GM18520 (cell line): ENCODE measurements around the gene METAP1.
"Not testable (repeated sequence)": the region's sequence is repeated elsewhere in the genome, so short reads cannot be mapped to it uniquely, and the experiment has no call there.

Source experiments
- ATAC-seq: cut with Tn5 transposase; IDR thresholded peaks from one replicate; pipeline ENCODE4 v1.9.1; 2021; ENCODE audit not compliant: unreplicated experiment

METAP1 gene

DNA sequence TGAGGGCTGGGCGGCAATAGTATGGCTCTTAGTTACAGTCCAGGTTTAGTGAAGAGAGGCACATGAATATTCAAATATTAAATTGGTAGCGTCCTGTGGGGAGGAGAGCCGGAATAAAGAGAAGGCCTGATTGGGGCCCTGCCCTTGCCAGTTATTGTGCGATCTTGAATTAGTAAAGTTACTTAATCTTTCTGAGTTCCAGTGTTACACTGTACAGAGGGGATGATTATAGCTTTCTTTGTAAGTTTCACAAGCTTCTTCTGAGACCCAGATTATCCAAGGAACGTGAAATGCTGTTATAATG is 1.2 kb downstream of the METAP1 start:
- ATAC-seq: no peak

DNA sequence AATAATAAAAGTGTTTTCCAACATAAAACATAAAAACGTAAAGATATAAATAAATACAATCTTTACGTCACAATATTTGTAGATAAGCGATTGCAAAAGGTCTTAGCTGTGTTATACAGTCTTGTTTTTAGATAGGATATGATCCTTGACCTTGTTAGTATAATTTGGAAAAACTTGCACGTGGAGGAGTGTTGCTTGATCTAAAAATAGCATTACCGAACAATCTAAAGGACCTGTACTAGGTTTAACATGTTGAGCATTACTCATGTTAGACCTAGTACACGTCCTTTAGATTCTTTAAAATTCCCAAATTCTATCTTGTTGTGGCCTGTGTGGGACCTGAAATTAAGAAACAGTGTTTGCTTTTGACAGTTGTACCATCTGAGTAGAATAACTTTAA is 1.6 kb downstream of the METAP1 start:
- ATAC-seq: no peak

DNA sequence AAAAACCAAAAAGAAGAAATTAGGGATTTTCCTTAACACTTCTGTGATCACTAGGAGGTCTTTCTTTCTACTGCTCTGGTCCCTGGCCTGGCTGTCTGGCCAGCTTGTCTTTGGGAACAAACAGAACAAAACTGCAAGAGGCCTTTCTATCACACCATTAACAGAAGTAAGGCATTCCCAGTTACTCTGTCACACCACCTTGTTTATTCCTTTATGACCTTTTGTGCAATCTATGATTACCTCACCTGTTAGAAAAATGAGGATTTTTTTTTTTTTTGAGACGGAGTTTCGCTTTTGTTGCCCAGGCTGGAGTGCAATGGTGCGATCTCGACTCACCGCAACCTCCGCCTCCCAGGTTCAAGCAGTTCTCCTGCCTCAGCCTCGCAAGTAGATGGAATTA is 3.0 kb downstream of the METAP1 start:
- no peak for ATAC-seq

DNA sequence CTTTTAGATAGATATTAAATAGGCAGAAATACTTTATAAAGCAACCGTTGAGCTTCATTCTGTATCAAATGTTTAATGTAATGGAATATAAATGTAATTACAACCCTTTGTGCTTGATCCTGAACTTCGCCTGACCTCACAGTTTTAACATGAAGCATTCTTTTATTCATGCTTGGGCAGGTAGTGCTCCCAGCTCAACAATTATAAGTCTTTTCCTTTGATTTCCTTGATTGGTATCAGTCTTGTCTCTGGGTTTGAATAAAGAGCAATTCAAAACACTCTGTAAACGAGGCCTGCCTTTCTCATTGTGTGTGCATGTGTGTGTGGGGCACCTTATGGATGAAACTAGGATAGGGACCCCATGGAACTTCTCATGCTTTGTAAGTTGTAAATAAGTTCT is 6.8 kb downstream of the METAP1 start:
- no peak for ATAC-seq

DNA sequence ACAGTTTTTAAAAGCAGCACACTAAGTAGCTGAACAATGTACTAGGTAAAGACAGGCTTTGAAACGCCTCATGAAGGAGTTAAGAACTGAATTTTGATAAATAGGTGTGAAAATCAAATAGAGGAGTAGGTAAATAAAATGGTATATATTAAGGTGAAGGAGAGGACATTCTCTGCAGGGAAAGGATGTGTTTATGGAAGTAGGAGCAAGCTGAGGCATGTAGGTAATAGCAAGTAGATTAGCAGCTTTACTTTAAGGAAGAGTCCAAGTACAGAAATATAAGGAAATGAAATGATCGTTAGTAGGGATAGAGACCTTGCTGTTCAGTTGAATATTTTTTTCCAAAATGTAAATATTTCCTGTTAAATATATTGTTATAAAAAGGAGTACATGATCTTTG is 12.5 kb downstream of the METAP1 start:
- no peak for ATAC-seq

DNA sequence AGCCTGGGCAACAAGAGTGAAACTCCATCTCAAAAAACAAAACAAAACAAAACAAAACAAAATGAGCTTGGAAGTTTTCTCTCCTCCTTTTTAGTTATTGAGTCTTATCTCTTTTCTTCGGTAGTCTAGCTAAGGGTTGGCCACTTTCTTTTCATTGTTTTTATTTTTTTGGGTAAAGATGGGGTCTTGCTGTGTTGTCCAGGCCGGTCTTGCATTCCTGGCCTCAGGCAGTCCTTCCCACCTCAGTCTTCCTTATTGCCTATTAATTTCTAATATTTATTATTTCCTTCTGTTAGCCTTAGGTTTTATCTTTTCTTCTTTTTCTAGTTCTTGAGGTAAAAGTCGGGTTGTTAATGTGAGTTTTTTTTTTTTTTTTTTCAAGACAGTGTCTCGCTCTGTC is 16.4 kb downstream of the METAP1 start:
- ATAC-seq: no peak

DNA sequence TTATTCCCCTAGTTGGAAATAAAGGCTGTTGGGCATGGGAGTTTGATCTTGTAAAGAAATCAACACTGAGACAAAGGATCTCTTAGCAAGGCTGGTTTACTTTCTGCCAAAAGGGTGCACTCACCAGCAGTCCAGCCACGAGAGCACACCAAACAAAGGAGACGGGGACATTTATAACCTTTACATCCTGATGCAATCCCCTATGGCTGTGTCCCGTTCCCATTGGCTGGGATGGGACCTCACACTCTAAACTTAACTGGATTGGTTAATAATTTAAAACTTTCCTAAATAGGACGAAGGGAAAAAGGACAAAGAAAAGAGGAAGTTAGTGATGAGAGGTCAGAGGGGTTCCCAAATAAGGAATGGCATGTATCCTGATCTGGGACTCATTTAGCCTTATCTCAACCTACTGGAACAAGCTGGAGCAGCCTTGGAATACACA is 17.9 kb downstream of the METAP1 start:
- no peak for ATAC-seq

DNA sequence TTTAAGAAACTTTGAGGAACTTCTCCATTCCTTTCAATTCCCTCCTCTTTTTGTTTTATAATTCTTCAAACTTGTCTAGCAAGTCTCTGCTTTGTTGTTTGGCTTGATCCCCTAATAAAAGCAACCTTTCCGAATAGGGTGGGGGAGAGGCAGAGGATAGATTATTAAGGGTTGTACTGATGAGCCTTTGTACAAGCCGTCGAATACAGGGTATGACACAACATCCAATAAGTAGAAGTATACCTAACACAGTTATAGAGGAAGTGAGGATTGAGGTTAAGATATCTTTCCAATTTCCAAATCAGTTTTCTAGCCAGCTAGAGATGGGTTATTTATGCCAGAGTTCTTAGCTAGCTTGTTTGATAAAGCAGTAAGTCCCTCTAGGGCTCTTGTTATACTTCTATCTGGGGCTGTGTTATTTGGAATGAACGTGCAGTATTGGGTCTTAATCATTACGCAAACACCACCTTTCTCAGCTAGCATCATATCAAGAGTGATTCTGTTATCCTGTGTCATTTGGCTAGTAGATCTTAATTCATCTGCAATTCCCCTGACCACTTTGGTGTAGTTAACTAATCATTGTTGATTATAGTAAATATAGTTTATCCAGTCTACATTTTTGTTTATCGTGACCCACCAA is 18.5 kb downstream of the METAP1 start:
- ATAC-seq: no peak

DNA sequence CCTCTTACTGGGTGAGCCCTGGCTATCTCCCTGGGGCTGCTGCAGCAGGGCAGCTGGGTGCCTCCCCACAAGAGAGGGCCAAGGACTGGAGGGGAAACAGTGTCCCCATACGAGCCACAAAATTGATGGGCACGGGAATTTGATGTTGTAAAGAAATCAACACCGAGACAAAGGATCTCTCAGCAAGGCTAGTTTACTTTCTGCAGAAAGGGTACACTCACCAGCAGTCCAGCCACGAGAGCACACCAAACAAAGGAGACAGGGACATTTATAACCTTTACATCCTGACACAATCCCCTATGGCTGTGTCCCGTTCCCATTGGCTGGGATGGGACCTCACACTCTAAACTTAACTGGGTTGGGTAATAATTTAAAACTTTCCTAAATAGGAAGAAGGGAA is 25.9 kb downstream of the METAP1 start:
- ATAC-seq: no peak

DNA sequence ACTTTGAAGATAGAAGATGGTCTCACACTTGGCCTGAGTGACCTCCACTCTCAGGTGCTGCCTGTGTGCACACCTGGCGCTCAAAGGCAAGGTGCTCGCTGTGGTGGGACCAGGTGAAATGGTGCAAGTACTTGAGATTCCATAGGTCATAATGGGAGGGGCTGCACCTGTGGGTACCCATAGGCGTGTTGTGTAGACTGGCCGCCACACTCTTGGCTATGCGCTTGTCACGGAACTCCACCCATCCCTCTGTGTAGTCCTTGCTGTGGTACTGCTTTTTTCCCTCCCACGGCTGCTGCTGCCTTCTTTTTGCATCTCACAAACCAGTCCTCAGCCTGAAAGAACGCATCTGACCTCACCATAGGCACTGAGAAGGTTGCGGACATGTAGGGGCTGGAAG is 27.0 kb downstream of the METAP1 start:
- no peak for ATAC-seq

DNA sequence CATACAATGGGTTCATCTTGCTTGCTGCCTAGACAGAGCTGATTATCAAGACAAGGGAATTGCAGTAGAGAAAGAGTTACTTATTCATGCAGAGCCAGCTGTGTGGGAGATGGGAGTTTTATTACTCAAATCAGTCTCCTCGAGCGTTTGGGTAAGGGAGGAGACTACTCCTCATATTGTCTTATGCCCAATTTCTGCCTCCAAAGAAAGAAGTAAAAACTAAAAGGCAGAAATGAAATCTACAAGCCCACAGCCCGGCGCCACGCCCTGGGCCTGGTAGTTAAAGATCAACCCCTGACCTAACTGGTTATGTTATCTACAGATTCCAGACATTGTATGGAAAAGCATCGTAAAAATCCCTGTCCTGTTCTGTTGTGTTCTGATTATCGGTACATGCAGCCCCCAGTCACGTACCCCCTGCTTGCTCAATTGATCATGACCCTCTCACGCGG is 28.3 kb downstream of the METAP1 start:
- ATAC-seq: not testable (repeated sequence)

DNA sequence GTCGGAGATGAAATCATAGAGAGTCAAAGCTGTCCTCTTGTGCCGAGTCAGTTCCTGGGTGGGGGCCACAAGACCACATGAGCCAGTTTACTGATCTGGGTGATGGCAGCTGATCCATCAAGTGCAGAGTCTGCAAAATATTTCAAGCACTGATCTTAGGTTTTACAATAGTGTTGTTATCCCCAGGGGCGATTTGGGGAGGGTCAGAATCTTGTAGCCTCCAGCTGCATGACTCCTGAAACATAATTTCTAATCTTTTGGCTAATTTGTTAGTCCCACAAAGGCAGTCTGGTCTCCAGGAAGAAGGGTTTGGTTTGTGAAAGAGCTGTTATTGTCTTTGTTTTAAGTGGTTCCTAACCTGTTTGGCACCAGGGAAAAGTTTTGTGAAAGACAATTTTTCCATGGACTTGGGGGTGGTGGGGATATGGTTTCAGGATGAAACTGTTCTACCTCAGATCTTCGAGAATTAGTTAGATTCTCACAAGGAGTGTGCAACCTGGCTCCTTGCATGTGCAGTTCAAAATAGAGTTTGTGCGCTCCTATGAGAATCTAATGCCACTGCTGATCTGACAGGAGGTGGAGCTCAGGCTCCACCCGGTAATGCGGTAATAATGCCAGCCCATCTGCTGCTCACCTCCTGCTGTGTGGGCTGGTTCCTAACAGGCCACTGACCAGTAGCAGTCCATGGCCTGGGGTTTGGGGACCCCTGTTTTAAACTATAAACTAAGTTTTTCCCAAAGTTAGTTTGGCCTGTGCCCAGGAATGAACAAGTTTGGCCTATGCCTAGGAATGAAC is 29.2 kb downstream of the METAP1 start:
- no peak for ATAC-seq

DNA sequence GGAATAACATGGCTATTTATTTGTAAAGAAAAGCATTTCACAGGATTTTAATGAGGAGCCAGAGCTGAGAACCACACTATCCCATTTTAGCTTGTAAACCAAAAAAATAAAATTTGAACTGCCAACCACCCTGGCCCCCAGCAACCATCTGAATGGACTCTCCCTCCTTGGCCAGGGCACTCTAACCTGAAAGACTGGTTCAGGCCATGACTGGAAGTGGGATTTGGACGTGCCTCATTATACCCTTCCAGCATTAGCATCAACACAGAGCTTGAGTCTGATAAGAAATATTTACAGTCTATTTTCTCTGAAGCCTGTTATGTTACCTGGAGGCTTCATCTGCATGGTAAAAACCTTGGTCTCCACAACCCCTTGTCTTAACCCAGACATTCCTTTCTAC is 30.0 kb downstream of the METAP1 start:
- no peak for ATAC-seq

DNA sequence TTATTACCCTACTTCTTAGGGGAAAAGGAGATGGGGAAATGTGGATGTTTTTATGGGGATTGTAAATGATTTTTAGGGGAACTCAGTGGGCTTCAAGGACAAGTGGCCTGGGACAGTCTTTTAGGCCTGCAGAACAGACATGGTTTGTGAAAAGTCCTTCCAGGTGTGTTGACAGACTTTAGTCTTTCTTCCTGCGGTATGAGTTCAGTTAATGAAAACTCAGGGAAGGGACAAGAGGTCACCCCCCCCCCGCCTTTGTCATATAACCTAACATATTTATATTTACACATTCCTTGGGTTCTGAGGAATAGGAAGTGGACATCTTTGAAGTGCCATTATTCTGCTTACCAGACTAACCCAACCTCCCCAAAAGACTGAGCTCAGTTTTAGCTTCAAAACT is 31.8 kb downstream of the METAP1 start:
- no peak for ATAC-seq

DNA sequence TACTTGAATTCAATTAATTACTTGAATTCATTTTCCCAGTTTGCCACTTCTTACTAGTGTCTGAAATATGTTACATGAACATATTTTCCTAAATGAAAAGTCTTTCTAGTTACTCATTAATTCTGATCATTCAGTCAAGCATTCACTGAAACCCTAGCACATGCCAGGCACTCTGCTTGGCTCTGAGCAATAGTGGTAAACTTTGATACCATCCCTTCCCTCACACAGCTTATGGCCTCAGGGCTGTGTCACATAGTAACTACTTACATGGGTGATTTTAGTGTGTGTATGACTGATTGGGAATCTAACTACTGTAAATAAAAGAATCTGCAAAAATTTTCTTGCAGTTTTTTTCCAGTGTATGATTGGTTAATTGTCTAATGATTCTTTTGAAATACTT is 32.7 kb downstream of the METAP1 start:
- no peak for ATAC-seq

DNA sequence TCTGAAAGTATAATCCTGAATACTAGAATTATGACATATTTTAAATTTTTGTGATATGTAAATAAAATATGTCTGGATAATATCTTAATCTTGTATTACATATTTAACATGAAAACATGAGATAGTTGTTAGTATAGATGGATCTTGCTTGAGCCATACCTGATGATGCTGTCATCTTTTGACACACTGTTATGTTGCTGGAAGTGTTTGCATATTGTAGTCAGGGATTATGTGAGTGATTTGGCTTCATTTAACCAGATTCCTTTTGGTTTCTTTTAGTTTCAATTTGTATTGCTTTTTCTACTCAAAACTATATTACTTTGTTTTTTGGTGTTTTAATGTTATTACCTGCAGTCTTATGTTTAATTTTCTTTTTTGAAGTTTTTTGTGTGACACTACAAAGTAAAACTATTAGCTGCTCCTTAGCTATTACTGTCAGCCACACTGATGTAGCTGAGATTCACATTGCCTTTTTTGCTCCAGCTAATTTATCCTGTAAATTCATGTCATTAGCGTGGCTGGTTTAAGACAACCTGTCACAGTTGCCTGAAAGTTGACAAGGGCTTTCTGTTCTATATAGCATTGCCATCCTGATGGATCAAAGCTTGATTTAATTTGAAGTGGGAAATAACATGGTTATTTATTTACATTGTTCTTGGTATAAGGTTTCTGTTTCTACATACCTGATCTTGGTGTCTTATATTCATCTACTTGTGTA is 33.7 kb downstream of the METAP1 start:
- ATAC-seq: peak; percentile 60

DNA sequence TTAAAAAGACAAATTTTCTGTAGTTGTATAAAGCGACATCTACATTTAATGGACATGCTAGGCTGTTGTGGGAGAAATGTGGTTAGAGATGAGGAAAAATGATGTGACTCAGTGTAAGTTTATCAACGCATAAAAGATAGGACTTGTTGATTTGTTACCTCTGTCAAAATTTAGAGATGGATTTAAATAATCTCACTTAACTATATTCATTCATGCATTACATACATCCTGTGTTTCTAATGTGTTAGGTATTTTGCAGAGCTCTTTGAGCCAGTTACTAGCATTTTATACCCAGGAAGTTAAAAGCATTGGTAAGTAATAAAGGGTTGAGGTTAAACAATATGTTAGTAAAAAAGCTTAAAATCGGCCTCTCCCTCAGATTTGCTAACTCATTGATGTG is 34.3 kb downstream of the METAP1 start:
- ATAC-seq: no peak

DNA sequence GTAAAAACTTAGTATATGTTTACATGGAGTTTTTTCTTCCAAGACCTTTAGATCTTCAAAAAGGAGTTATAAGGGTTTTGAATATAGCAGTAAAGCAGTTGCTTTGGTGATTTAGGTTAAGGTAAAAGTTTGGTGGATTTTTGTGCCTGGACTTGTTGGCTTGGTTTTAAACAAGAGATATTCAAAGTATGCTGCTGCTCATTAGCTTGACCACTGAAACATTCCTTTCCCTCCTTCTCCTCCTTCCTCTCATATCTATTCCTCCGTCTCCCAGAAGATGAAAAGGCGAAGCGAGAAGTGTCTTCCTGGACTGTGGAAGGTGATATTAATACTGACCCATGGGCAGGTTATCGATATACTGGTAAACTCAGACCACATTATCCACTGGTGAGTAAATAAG is 38.4 kb downstream of the METAP1 start:
- ATAC-seq: no peak

DNA sequence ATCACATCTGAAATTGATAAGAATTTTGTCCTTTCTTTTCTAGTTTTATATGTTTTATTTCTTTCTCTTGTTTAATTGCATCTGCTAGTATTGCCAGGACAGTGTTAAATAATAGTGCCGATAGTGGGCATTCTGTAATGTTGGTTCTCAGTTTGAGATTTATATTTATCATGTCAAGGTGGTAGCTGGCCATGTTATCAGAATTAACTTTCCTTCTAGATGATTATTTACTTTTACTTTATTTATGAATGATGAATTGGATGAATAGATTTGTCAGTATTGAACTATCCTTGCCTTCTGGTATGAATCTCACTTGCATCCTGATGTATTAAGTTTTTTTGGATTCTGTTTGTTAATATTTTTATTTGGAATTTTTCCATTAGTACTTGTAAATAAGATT is 42.7 kb downstream of the METAP1 start:
- ATAC-seq: no peak

DNA sequence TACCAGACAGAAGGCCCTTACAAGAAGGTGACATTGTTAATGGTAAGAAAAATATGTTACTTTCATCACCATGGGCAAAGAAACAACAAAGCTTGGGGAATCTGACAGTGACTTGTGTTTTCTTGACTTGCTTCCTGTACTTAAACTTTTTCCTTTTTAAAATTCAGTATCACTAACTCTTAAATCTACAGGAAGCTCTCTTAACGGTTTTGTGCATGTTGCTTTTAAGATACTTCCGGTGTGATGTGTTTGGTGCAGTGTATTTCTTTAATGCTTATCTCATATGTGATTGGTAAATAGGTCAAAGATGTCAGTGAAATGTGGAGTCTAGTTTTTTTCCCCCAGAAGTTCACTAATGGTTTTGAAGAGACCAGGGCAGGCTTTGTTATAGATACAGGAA is 47.8 kb downstream of the METAP1 start:
- ATAC-seq: no peak

DNA sequence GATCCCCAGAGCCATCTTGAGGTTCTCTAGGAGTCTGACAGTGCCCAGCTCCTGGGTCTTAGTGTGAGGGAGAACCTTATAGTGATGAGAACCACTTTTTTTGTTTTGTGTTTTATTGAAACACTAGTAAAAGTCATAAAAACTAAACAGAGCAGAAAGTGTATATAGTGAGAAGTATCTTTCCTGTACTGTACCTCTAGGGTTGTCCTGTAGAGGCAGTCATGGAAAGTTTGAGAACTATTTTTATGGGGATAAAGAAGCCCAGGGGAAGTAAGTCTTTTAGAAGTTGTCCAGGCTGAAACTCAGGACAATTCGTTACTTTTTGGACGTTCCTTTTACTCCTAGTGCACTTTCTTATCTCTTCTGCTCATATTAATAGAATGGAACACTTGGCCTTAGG is 52.2 kb downstream of the METAP1 start:
- ATAC-seq: no peak

DNA sequence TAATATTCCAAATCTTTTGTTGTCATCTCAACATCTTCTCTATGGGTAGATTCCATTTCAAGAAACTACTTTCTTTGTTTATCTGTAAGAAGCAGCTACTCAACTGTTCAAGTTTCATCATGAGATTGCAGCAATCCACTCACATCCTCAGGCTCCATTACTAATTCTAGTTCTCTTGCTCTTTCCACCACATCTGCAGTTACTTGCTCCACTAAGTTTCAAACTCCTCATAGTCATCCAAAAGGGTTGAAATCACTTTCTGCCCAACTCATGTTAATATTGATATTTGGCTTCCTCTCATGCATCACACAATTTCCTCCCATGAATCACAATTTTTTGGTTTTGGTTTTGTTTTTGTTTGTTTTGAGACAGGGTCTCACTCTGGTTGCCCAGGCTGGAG is 57.4 kb downstream of the METAP1 start:
- no peak for ATAC-seq
